GM19023 (cell line): ENCODE data around the gene PPP1R37.

ENCODE experiments used
- ATAC-seq: cut with Tn5 transposase; IDR thresholded peaks from one replicate; pipeline ENCODE4 v1.9.1; 2021; ENCODE audit warnings: mild to moderate bottlenecking, moderate library complexity; ENCODE audit not compliant: unreplicated experiment

The PPP1R37 gene

DNA sequence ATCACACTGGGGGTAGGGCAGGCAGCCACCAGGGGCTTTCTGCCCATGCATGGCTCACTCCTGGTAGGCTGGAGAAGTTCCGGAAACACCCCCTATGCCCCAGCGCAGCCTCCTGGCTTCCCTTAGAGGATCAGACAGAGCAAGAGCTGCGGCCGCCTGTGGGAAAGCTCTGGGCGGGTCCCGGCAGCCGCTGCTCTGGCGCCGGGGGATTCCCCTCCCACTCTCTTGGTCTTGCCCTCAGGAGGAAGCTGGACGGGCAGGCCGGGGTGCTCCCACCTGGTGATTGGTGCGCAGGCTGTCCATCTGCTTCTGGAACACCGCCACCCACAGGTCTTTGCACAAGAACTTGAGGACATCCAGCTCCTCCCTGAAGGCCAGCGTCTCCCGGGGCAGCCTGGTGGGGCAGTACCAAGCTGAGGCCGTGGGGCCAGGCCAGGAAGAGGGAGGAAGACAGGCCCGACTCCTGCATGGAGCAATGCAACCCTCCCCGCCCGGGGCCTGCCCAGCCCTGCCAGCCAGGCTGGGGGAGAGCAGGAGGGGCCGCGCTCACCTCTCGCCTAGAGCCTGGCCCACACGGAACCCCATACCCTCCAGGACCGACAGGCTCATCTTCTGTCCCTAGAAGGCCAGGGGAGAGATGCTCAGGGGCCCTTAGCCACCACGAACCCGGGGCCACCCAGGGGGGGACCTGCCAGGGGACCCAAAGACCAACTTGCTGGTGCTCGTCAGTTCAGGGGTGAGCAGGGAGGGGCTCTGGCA is 71.8 kb downstream of the PPP1R37 start:
- ATAC-seq = peak; percentile 69

DNA sequence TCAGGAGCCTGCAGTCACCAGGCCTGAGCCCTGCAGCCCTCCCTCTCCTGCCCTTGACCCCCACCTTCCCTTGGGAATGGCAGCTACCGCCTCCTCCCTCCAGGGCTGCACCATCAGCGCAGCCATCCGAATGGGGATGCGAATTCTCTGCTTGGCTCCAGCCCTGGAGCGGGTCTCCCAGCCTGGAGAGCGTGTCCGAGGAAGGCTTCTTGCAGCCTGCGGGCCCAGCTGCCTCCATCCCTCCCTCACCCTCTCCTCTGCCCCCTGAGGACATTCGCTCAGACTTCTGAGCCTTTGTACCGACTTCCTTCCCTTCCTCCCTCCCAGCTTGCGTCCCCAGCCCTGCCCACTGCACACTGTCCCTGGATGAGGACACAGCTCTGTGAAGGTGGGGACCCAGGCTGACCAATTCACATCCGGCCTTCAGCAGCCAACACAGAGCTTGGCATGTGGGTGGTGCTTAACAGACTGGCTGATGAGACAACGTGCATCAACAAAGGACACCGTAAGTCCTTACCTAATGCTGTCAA is 73.8 kb downstream of the PPP1R37 start:
- no peak for ATAC-seq

DNA sequence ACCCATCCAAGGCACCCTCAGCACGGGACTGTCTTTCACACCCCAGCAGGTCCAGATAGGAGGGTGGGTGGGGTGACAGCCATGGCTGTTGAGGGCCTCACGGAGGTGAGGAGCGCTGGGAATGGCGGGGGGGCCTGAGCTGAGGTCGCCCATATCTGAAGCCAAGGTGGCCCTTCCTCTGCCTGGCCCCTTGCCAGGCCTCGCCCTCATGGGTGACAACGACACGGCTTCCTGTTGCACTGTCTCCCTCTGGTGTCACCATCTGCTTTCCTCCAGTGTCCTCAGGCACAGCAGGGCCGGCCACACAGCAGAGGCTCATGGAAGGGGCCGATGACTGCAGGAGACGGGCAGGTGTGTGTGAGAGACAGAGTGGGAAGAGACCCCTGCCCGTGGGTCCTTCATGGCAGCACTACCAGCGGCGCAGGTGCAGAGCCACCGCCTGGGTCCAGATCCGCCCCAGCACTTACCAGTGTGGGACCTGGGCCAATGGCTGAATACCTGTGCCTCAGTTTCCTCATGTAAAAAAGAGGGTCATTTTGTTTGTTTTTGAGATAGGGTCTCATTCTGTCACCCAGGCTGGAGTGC is 75.9 kb downstream of the PPP1R37 start:
- no peak for ATAC-seq

DNA sequence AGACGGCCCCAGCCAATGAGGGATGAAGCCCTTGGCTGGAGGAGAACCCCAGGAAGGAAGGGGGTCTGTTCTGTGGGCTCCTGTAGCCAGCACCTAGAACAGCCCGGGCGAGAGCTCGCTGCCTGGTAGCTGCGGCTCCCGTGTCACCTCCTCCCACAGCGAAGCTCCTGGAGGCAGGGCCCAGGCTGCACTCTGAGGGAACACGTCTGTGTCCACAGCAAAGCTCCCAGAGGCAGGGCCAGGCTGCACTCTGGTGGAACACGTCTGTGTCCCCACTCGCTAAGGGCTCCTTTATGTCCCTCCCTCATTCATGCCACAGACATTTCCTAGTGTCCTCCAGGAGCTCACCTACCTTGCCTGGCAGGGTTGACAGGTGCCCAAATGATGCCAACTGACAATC is 76.6 kb downstream of the PPP1R37 start:
- no peak for ATAC-seq

DNA sequence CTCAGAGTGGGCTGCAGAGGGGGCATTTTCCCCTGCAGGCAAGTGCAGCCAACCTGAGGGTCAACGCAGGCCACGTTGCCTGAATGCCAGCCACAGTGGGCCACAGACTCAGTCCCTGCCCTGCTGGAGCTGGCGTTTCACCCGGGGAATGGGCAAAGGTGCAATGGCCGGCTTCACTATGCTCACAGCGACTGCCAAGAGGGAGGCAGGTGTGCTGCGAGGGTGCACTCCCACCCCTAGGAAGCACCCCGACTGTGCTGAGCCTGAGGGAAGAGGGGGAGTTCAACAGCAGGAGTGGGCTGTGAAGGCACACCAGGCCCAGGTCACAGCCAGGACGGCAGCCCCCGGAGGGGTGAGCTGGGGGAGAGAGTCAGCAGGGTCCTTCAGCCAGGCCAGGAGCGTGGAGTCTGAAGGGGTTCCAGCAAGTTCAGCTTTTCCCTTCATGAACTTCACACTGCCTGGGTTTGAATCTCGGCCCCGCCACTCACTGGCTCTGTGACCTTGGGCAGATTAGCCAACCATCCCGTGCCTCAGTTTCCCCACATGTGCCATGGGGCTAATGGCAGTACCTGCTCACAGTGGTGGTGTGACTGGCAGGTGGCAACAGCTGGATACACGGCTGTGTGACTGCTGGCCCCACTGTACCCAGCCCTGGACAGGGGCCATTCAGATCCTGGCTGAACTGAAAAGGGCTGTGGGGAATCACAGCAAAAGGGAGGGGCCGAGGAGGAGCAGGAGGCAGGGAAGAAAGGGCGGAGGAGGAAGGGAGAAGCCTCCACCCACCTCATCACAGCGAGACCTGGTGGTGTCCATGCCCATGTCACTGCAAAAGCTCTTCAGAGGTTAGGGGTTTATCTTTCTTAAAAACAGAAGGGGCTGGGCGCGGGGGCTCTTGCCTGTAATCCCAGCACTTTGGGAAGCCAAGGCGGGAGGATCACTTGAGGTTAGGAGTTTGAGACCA is 77.4 kb downstream of the PPP1R37 start:
- ATAC-seq = no peak

DNA sequence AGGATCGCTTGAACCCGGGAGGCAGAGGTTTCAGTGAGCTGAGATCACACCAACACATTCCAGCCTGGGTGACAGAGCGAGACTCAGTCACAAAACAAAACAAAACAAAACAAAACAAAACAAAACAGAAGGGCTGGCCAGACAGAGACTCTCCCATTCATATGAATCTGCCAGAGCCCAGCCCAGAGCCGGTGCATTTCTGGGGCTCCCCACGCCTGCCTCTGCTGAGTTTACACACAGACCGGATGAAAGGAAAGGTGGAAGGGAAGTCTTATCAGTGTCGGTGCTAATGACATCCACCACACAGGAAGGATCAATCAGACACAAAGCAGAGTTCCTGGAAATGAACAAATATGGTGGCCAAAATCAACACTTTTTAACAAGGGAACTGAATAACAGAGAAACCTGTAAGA is 78.2 kb downstream of the PPP1R37 start:
- ATAC-seq = no peak

DNA sequence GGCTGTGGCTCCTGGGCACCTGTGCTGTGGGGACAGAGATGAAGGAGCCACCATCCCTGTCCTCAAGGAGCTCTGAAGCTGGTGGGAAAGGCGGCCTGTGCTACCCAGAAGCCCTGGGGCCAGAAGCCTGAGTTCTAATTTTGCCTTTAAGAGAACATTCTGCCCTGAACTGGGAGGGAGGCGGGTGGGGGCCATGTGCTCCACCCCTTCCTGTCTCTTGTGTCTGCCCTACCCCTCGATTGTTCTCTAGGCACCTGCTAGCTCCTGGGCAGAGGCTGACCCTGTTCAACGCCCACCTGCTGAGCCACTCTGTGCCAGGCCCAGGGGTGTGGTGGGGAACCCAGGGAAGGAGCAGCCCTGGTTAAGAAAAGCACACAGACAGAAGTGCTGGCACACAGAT is 79.2 kb downstream of the PPP1R37 start:
- ATAC-seq = no peak

DNA sequence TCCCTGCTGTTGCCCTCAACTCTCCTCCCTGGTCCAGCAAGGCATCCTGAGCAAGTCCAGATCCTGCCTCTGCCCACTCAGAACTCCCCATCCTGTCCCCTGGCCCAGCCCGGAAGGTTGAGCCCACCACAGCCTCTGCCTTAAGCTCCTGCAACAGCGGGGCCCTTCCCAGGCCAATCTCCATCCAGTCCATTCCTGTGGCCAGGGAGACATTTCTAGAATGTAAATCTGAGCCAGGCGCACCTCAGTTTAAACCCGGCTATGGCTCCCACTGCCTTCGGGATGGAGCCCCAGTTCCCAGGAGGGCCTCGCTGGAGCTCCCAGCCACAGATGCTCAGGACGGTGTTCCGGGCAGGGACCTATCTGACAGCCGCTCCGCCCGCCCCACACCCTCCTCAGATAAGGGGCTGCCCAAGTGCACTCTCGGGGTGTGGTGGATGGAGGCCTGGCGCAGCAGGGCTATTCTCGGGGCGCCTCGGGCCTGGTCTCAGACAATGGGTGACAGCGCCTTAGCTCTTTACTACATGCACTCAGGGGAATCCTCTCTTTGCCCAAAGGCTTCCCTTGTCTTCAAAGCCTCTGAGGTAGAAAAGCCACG is 79.7 kb downstream of the PPP1R37 start:
- ATAC-seq = no peak

DNA sequence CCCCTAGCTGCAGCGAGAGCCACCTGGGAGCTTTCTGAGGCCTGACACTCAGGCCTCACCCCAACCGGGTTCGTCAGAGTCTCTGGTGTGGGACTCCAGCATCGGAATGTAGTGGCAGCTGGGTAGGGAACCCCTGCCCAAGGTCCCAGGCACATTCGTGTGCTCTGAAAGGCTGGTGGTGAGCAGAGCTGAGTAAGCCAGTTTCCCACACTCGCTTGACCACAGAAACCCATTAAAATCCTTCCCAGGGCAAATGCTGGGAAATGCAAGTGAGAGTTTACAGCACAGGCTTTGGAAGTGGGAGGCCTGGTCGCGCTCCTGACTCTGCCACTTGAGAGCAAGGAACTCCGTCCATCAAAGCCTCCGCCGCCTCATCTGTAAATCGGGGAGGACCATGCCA is 80.8 kb downstream of the PPP1R37 start:
- no peak for ATAC-seq

DNA sequence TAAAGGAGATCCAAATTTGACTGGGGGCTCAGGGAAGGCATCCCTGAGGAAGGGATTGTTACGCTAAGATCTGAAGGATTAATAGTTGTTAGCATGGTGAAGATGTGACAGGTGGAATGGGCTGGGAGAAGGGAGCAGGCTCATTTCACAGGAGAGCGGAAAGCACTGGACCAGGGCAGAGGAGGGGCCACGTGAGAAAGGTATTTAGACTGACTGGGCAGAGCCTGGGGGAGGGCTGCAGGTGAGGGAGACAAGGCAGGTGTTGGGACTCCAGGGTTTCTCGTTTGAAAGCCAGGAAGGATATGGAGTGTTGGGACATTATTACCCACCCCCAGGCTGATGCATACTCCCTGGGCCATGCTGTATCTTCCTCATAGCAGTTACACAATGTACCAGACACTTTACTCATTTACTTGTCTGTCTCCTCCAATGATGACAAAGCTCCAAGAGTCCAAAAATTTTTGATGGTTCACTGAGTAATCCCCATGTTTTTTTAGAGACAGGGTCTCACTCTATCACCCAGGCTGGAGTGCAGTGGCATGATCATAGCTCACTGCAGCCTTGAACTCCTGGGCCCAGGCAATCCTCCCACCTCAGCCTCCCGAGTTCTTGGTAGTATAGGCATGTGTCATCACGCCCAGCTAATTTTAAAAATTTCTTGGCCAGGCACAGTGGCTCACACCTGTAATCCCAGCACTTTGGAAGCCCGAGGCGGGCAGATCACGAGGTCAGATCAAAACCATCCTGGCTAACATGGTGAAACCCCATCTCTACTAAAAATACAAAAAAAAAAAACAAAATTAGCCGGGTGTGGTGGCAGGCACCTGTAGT is 82.8 kb downstream of the PPP1R37 start:
- ATAC-seq = no peak

DNA sequence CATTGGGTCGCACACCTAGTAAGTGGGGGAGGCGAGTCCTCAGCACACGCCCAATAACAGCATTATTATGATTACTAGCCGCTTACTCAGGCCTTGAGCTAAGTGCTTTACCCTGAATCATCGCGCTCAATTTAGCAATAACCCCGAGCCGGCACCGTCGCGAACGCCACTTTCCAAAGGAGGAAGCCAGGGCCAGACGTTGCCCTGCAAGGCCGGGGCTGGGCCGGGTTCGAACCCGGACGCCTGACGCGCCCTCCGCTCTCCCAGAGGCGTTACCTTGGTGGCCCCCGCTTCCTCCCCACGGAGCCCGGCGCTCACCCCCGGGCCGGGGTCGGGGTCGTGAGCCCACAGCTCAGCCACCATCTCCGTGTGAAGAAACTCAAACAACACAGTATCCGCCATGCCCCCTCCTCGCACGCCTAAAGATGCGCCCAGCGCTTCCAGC is 84.9 kb downstream of the PPP1R37 start, which contains the start of gene TRAPPC6A:
Gene TRAPPC6A, minus strand, starts transcription at position 421 of the 445 bp plus-strand sequence. Its CDS starts 19 bp downstream, at position 402.
- ATAC-seq = peak; percentile 1

DNA sequence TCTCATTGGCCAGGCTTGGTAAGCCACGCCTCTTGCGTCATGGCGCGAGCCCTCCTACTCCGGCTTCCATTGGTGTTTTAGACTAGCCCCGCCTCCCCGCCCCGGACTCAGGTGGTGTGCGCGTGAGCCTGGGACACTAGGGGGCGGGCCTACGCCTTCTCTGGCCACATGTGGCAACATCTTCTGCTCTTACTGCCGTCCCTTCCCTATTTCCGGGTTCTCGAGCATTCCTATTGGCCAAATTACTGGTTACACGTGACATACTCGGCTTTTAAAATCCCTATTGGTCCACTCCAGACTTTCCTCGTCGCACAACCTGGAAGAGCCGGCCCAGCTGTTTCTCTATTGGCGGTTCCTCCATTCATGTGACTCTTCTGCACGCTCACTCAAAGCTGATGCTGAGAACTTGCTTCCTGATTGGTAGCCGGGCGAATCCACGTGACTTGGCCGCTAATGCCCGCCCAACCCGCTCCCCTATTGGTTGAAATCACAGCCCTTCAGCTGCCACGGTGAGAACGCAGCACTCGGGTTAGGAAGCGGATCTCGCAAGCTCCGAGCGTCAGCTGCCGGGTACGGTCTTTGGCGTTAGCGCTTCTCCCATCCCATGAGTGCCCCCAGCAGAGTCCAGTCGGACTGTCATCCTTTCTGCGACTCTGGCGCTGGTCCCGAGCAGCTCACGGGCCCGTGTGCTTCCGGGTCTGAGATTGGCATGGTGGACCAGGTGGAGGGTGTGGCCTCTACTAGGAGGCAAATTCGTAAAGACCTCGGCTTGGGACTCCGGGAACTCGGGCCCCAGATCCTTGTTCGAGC is 85.5 kb downstream of the PPP1R37 start, which contains the start of gene BLOC1S3:
Gene BLOC1S3, plus strand, starts transcription at position 523 of the 810 bp plus-strand sequence. CDS start 513 bp downstream, outside the sequence.
- peak; percentile 82 for ATAC-seq

DNA sequence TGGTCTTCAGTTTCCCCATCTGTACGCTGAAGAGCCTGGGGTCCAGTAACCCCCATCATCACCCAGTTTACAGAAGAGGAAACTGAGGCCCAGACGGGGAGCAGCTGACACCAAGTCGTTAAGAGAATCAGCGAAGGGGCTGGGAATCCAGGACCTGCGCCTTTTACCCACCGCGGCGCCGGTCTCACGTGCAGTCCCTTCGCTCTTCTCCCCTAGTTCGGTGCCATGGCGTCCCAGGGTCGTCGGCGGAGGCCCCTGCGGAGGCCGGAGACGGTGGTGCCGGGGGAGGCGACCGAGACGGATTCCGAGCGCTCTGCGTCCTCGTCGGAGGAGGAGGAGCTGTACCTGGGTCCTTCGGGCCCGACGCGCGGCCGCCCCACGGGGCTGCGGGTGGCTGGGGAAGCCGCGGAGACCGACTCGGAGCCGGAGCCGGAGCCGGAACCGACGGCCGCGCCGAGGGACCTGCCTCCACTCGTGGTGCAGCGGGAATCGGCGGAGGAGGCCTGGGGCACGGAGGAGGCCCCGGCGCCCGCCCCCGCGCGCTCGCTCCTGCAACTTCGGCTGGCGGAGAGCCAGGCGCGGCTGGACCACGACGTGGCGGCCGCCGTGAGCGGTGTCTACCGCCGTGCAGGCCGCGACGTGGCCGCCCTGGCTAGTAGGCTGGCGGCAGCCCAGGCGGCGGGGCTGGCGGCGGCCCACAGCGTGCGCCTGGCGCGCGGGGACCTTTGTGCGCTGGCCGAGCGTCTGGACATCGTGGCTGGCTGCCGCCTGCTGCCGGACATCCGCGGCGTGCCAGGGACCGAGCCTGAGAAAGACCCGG is 86.3 kb downstream of the PPP1R37 start:
- peak; percentile 1 for ATAC-seq

DNA sequence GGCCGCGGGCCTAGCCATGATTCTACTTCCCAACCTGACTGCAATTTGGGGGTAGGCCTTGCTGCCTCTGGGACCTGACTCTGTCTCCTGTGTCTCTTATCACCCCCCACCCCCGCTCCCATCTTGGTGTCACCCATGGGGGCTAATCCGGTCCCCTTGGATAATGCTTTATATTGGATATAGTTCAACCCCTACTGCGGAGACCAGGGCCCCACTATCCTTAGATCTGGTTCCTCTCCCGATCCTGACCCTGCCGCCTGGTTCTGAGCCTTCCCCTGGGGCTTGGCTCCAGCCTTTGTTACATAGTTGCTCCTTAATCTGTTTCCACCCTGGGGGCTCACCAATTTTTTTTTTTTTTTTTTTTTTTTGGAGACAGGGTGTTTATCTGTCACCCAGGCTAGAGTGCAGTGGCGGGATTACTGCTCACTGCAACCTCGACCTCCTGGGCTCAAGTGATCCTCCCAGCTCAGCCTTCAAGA is 87.0 kb downstream of the PPP1R37 start:
- ATAC-seq = no peak

DNA sequence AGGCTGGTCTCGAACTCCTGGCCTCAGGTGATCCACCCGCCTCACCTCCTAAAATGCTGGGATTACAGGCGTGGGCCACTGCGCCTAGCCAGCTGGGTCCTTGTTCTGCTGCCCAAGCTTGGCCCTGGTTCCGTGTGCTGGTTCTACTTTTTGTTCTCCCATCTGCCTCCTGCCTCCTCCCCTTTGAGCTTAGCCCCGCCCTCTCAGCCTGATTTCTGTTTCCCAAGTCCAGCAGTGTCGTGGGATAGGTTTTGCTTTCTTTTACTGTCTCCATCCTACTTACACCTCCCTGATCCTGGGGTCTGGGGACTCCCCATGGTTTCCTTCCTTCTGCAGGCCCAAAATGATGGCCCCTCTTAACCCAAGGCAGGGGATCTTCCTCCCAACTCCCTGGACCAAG is 88.0 kb downstream of the PPP1R37 start:
- no peak for ATAC-seq

DNA sequence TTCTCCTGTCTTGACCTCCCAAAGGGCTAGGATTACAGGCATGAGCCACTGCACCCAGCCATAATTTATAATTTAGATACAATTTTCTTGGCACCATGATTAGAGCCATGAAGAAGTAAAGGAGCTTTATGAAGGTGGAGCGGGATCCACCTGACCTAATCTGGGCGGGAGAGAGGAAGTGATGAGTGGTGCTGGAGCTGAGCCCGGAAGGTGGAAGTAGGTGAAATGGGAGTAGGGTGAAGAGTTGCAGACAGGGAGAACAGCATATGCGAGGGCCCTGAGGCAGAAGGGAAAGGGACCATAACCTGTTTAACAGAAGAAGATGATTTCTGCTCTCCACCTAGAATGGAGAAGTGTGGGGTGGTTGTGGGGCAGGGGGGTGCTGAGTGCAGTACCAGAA is 89.8 kb downstream of the PPP1R37 start:
- no peak for ATAC-seq

DNA sequence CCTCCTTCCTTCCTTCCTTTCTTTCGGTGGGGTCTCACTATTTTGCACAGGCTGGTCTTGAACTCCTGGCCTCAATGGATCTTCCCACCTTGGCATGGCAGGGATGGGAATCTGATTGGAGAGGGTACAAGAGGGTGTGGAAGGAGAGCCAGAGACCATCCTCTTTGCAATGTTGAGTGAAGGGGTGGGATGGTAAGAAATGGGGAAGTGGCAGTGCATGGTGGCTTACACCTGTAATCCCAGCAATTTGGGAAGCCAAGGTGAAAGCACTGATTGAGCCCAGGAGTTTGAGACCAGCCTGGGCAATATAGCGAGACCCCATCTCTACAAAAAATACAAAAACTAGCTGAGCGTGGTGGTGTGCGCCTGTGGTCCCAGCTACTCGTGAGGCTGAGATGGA is 91.1 kb downstream of the PPP1R37 start:
- no peak for ATAC-seq
